ENCODE results near the gene TGFB3. TPM values are rescaled to one million over a fixed set of nuclear protein-coding genes. Genes with fewer than 3 reads are reported as not detected.

TGFB3 gene
- total RNA-seq, 3 donors from 2014 or later, result 4.8 to 35.7 (median 24.0) TPM

- Histone ChIP-seq H3K4me1 (no peaks in the 10 kb centered on the region), H3K27ac (no peak overlapping the region), H3K4me3 (no peak overlapping the region), H3K36me3 (peaks cover 4% of the 10 kb centered on the region), H3K27me3 (no peaks in the 10 kb centered on the region), H3K9me3 (peaks cover 0 to 8% of the 10 kb centered on the region in 2 donors)
- no peak for DNase-seq (ENCODE audit: low spot score in 2 of 2)
- TF ChIP-seq POLR2A (IDR thresholded peaks at IDR 0.05) (no peak), CTCF (IDR thresholded peaks at IDR 0.05) (no peak), POLR2AphosphoS5 (IDR thresholded peaks at IDR 0.05) (no peak)
- intact Hi-C loops (cut with DNase I; ENCODE audit: low total_unique reads), result no loop called here
These were observed 25.6 kb upstream of the TGFB3 start for GRCh38 chr14:76007379-76007778.

- peaks cover 4% of the 10 kb centered on the region for H3K36me3 ChIP-seq
- intact Hi-C loops (cut with DNase I; ENCODE audit: low total_unique reads), result no loop called here
- no peaks in the 10 kb centered on the region for H3K27me3 ChIP-seq
- H3K4me1 ChIP-seq, result no peaks in the 10 kb centered on the region
- TF ChIP-seq POLR2AphosphoS5 (IDR thresholded peaks at IDR 0.05) (no peak), CTCF (IDR thresholded peaks at IDR 0.05) (no peak), POLR2A (IDR thresholded peaks at IDR 0.05) (no peak)
- peaks cover 0 to 8% of the 10 kb centered on the region in 2 donors for H3K9me3 ChIP-seq
- no peak overlapping the region for H3K27ac ChIP-seq
- DNase-seq (ENCODE audit: low spot score in 2 of 2), result no peak
- H3K4me3 ChIP-seq, result no peak overlapping the region
These were observed 24.5 kb upstream of the TGFB3 start for GRCh38 chr14:76006253-76006652.

GRCh38 chr14:76002383-76002782 lies 20.6 kb upstream of the TGFB3 start:
- intact Hi-C loops (cut with DNase I; ENCODE audit: low total_unique reads), result no loop called here
- DNase-seq (ENCODE audit: low spot score in 2 of 2), result no peak
- peaks cover 0 to 8% of the 10 kb centered on the region in 2 donors for H3K9me3 ChIP-seq
- peaks cover 4% of the 10 kb centered on the region for H3K36me3 ChIP-seq
- no peak overlapping the region for H3K27ac ChIP-seq
- TF ChIP-seq CTCF (IDR thresholded peaks at IDR 0.05) (no peak), POLR2A (IDR thresholded peaks at IDR 0.05) (no peak)
- H3K27me3 ChIP-seq, result no peaks in the 10 kb centered on the region
- no peak overlapping the region for H3K4me3 ChIP-seq
- no peaks in the 10 kb centered on the region for H3K4me1 ChIP-seq

- no peaks in the 10 kb centered on the region for H3K4me1 ChIP-seq
- DNase-seq (ENCODE audit: low spot score in 2 of 2), result no peak
- H3K36me3 ChIP-seq, result no peaks in the 10 kb centered on the region
- no peaks in the 10 kb centered on the region for H3K27me3 ChIP-seq
- H3K27ac ChIP-seq, result no peak overlapping the region
- no peak overlapping the region for H3K4me3 ChIP-seq
- H3K9me3 ChIP-seq, result peaks cover 0 to under 1% of the 10 kb centered on the region in 2 donors
- no peak for TF ChIP-seq POLR2A (IDR thresholded peaks at IDR 0.05)
- intact Hi-C loops (cut with DNase I; ENCODE audit: low total_unique reads), result loop anchor here (5.0 kb wide), 1 partner anchor 1128 kb away; no protein-coding TSS in a partner anchor
These were observed 17.9 kb upstream of the TGFB3 start for GRCh38 chr14:75999511-76000190.

GRCh38 chr14:75996488-75996887 lies 14.7 kb upstream of the TGFB3 start:
- intact Hi-C loops (cut with DNase I; ENCODE audit: low total_unique reads), result loop anchor here (5.0 kb wide), 1 partner anchor 1131 kb away; no protein-coding TSS in a partner anchor
- TF ChIP-seq POLR2AphosphoS5 (IDR thresholded peaks at IDR 0.05) (no peak), CTCF (IDR thresholded peaks at IDR 0.05) (no peak), POLR2A (IDR thresholded peaks at IDR 0.05) (no peak)
- DNase-seq (ENCODE audit: low spot score in 2 of 2), result no peak
- H3K27me3 ChIP-seq, result no peaks in the 10 kb centered on the region
- H3K4me1 ChIP-seq, result no peaks in the 10 kb centered on the region
- no peaks in the 10 kb centered on the region for H3K9me3 ChIP-seq
- no peaks in the 10 kb centered on the region for H3K36me3 ChIP-seq
- H3K4me3 ChIP-seq, result no peak overlapping the region
- no peak overlapping the region for H3K27ac ChIP-seq
